Kidney epithelial cell (primary cell): ENCODE data around the gene PCDHB2. TPM values are rescaled to one million over a fixed set of nuclear protein-coding genes. Genes with fewer than 3 reads are reported as not detected.
"Not testable (repeated sequence)": the region's sequence is repeated elsewhere in the genome, so short reads cannot be mapped to it uniquely, and the experiment has no call there.

Experiments
- DNase-seq: peaks from one replicate; pipeline ENCODE4 v3.0.0-alpha.2; 2010; ENCODE audit warnings: low read depth
- H3K27me3 ChIP-seq: 2 replicates; pipeline ENCODE4 v1.6.0; 2011; ENCODE audit warnings: low read length; ENCODE audit not compliant: control insufficient read depth, insufficient read depth
- H3K36me3 ChIP-seq: 2 replicates; pipeline ENCODE4 v1.5.1; 2011; ENCODE audit warnings: low read length; ENCODE audit not compliant: control insufficient read depth, insufficient read depth
- H3K4me3 ChIP-seq: 2 replicates; pipeline ENCODE4 v1.5.1; 2011; ENCODE audit warnings: low read depth, mild to moderate bottlenecking, control low read depth, low read length
- CTCF ChIP-seq: IDR thresholded peaks from 2 replicates; pipeline ENCODE4 v1.5.1; 2011; ENCODE audit warnings: mild to moderate bottlenecking, moderate library complexity, low read length, control low read depth, inconsistent platforms; ENCODE audit not compliant: insufficient read depth, poor library complexity, severe bottlenecking
- total RNA-seq: library from RNA; depleted of rRNA; stranded (reverse); fragments of >200 nt; gene quantifications from 2 replicates; pipeline ENCODE4 v1.2.3, GENCODE V29; 2015

Gene PCDHB2
- total RNA-seq, 1 donor from 2014 or later: 5.7 TPM

DNA sequence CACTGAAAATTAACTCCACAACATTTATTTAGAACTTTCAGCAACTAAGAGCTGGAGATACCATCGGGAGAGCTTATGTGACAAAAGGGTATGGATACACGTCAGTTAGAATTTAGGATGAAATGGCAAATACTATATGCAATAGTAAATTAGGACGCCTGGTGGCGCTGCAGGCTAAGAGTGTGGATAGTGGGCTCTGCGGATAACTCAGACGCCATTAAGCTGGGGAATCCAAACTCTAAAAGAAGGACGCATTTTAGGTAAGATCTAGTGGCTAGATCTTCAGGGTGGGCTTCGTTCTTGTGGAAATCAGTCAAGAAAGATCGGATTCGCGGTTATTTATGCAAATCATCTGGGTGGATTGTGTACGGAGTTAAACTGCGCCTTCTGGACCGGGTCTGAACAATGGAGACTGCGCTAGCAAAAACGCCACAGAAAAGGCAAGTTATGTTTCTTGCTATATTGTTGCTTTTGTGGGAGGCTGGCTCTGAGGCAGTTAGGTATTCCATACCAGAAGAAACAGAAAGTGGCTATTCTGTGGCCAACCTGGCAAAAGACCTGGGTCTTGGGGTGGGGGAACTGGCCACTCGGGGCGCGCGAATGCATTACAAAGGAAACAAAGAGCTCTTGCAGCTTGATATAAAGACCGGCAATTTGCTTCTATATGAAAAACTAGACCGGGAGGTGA, 40.8 kb downstream of the PCDHB2 start, which contains the start of gene PCDHB5:
PCDHB5 (plus strand) TSS at position 177 of the 688 bp plus-strand sequence; CDS start at position 406, 229 bp downstream.
- Histone ChIP-seq H3K36me3 (no peaks in the 10 kb centered on the region), H3K4me3 (peak within 1 kb of the TSS; percentile 17), H3K27me3 (no peaks in the 10 kb centered on the region)
- TF ChIP-seq CTCF: peak; percentile 18
- DNase-seq: no peak

GRCh38 chr5:141135718-141136266, 41.4 kb downstream of the PCDHB2 start:
- H3K4me3 ChIP-seq: no peak overlapping the region
- TF ChIP-seq CTCF: no peak

GRCh38 chr5:141137346-141137745, 42.9 kb downstream of the PCDHB2 start:
- not testable (repeated sequence) for H3K27me3 ChIP-seq, H3K4me3 ChIP-seq, DNase-seq, H3K36me3 ChIP-seq

More at GRCh38 chr5:141135718-141136266, 41.4 kb downstream of the PCDHB2 start:
- Histone ChIP-seq H3K36me3 (no peaks in the 10 kb centered on the region), H3K27me3 (no peaks in the 10 kb centered on the region)
- no peak for DNase-seq

Other genes with a start within 250 kb of the PCDHB2 start
- under 0.01 TPM in 2 replicates for gene PCDHA9, start 246.2 kb upstream of the PCDHB2 start, total RNA-seq
- gene PCDHA10, start 238.7 kb upstream of the PCDHB2 start, total RNA-seq: 0.33 and 0.68 TPM in 2 replicates
- gene PCDHA11, start 225.7 kb upstream of the PCDHB2 start, total RNA-seq: 0.48 and 1.2 TPM in 2 replicates
- 0.08 and 0.96 TPM in 2 replicates for gene PCDHA12, start 219.3 kb upstream of the PCDHB2 start, total RNA-seq
- 0.21 TPM in 1 of 2 replicates, not detected in the other for gene PCDHA13, start 212.5 kb upstream of the PCDHB2 start, total RNA-seq
- gene PCDHAC1, start 168.3 kb upstream of the PCDHB2 start, total RNA-seq: 0.07 and 0.17 TPM in 2 replicates
- gene PCDHAC2, start 128.1 kb upstream of the PCDHB2 start, total RNA-seq: 0.48 and 0.92 TPM in 2 replicates
- under 0.01 TPM in 1 of 2 replicates, not detected in the other for gene PCDHB1, start 43.2 kb upstream of the PCDHB2 start, total RNA-seq
- gene PCDHB3, start 5.9 kb downstream of the PCDHB2 start, total RNA-seq: 1.9 and 2.7 TPM in 2 replicates
- gene PCDHB4, start 27.2 kb downstream of the PCDHB2 start, total RNA-seq: 0.42 and 0.48 TPM in 2 replicates
- 3.1 and 6.7 TPM in 2 replicates for gene PCDHB5, start 40.6 kb downstream of the PCDHB2 start, total RNA-seq
- 0.67 and 0.68 TPM in 2 replicates for gene PCDHB6, start 55.4 kb downstream of the PCDHB2 start, total RNA-seq
- 0.96 and 1.5 TPM in 2 replicates for gene PCDHB7, start 78.0 kb downstream of the PCDHB2 start, total RNA-seq
- gene PCDHB8, start 83.2 kb downstream of the PCDHB2 start, total RNA-seq: 0.34 and 0.84 TPM in 2 replicates
- gene PCDHB16, start 87.8 kb downstream of the PCDHB2 start, total RNA-seq: 0.92 and 1.4 TPM in 2 replicates
- gene PCDHB9, start 92.5 kb downstream of the PCDHB2 start, total RNA-seq: 0.71 and 0.82 TPM in 2 replicates
- 1.6 and 3.4 TPM in 2 replicates for gene PCDHB10, start 97.7 kb downstream of the PCDHB2 start, total RNA-seq
- 1.8 and 3.1 TPM in 2 replicates for gene PCDHB11, start 105.0 kb downstream of the PCDHB2 start, total RNA-seq
- gene PCDHB12, start 114.1 kb downstream of the PCDHB2 start, total RNA-seq: 1.2 and 1.6 TPM in 2 replicates
- 1.9 and 3.1 TPM in 2 replicates for gene PCDHB13, start 119.3 kb downstream of the PCDHB2 start, total RNA-seq
- gene PCDHB14, start 128.7 kb downstream of the PCDHB2 start, total RNA-seq: 1.5 and 2.9 TPM in 2 replicates
- gene PCDHB15, start 150.8 kb downstream of the PCDHB2 start, total RNA-seq: 2.3 and 3.0 TPM in 2 replicates
- not detected in 2 replicates for gene SLC25A2, start 209.4 kb downstream of the PCDHB2 start, total RNA-seq
- 72.6 and 78.0 TPM in 2 replicates for gene TAF7, start 226.2 kb downstream of the PCDHB2 start, total RNA-seq
- gene PCDHGA1, start 235.9 kb downstream of the PCDHB2 start, total RNA-seq: 0.67 and 0.68 TPM in 2 replicates
- gene PCDHGA2, start 244.1 kb downstream of the PCDHB2 start, total RNA-seq: 2.8 and 2.9 TPM in 2 replicates
- gene PCDHGA3, start 249.2 kb downstream of the PCDHB2 start, total RNA-seq: 2.4 and 2.6 TPM in 2 replicates